Measurements from ENCODE around the gene ST3GAL2. TPM values are rescaled to one million over a fixed set of nuclear protein-coding genes. Genes with fewer than 3 reads are reported as not detected.

ST3GAL2 gene
- total RNA-seq, 3 donors from 2014 or later = 7.8 to 13.4 (median 11.5) TPM

GRCh38 chr16:70481929-70482536, 43.1 kb upstream of the ST3GAL2 start:
- no peak for TF ChIP-seq CTCF (IDR thresholded peaks at IDR 0.05)
- TF ChIP-seq POLR2AphosphoS5 (IDR thresholded peaks at IDR 0.05) = no peak
- no peak for TF ChIP-seq POLR2A (IDR thresholded peaks at IDR 0.05)
- peak overlapping the region; percentile 27 to 33 for H3K27ac ChIP-seq
- H3K27me3 ChIP-seq = no peaks in the 10 kb centered on the region
- no peaks in the 10 kb centered on the region for H3K9me3 ChIP-seq
- no peak overlapping the region for H3K4me3 ChIP-seq
- no peaks in the 10 kb centered on the region for H3K4me1 ChIP-seq
- intact Hi-C loops (cut with DNase I; ENCODE audit: low total_unique reads) = no loop called here
- H3K36me3 ChIP-seq = peaks cover 16% of the 10 kb centered on the region
- DNase-seq (ENCODE audit: low spot score in 2 of 2) = no peak

GRCh38 chr16:70480127-70481105, 41.5 kb upstream of the ST3GAL2 start:
- Histone ChIP-seq H3K27ac (no peak overlapping the region), H3K9me3 (no peaks in the 10 kb centered on the region), H3K36me3 (peaks cover 16% of the 10 kb centered on the region), H3K4me1 (no peaks in the 10 kb centered on the region), H3K27me3 (no peaks in the 10 kb centered on the region), H3K4me3 (no peak overlapping the region)
- TF ChIP-seq POLR2AphosphoS5 (IDR thresholded peaks at IDR 0.05) (no peak), POLR2A (IDR thresholded peaks at IDR 0.05) (no peak), CTCF (IDR thresholded peaks at IDR 0.05) (no peak)
- no peak for DNase-seq (ENCODE audit: low spot score in 2 of 2)
- intact Hi-C loops (cut with DNase I; ENCODE audit: low total_unique reads) = no loop called here

GRCh38 chr16:70478912-70479341, 40.0 kb upstream of the ST3GAL2 start:
- Histone ChIP-seq H3K27ac (peak overlapping the region in 1 of 2 donors; percentile 32), H3K9me3 (no peaks in the 10 kb centered on the region), H3K36me3 (peaks cover 16% of the 10 kb centered on the region), H3K4me1 (no peaks in the 10 kb centered on the region), H3K4me3 (no peak overlapping the region), H3K27me3 (no peaks in the 10 kb centered on the region)
- intact Hi-C loops (cut with DNase I; ENCODE audit: low total_unique reads) = no loop called here
- DNase-seq (ENCODE audit: low spot score in 2 of 2) = no peak
- TF ChIP-seq POLR2AphosphoS5 (IDR thresholded peaks at IDR 0.05) (no peak), POLR2A (IDR thresholded peaks at IDR 0.05) (no peak), CTCF (IDR thresholded peaks at IDR 0.05) (no peak)

GRCh38 chr16:70478169-70478568, 39.3 kb upstream of the ST3GAL2 start:
- intact Hi-C loops (cut with DNase I; ENCODE audit: low total_unique reads) = no loop called here
- DNase-seq (ENCODE audit: low spot score in 2 of 2) = no peak
- no peaks in the 10 kb centered on the region for H3K4me1 ChIP-seq
- H3K36me3 ChIP-seq = peaks cover 16% of the 10 kb centered on the region
- TF ChIP-seq POLR2A (IDR thresholded peaks at IDR 0.05) (no peak), CTCF (IDR thresholded peaks at IDR 0.05) (no peak), POLR2AphosphoS5 (IDR thresholded peaks at IDR 0.05) (no peak)
- no peak overlapping the region for H3K27ac ChIP-seq
- H3K4me3 ChIP-seq = no peak overlapping the region
- no peaks in the 10 kb centered on the region for H3K27me3 ChIP-seq
- H3K9me3 ChIP-seq = no peaks in the 10 kb centered on the region
